Limb (tissue), 2 donors: ENCODE results near the gene UBAP2L.
"Not testable (repeated sequence)": the region's sequence is repeated elsewhere in the genome, so short reads cannot be mapped to it uniquely, and the experiment has no call there.

Experiments used
- DNase-seq, 2 donors: peaks; one replicate each; pipeline ENCODE4 v3.0.0-alpha.2; 2016; ENCODE audit errors: extremely low spot score in 2 of 2

Gene UBAP2L

GRCh38 chr1:154309136-154309535 lies 88.4 kb downstream of the UBAP2L start:
- DNase-seq: not testable (repeated sequence)

- not testable (repeated sequence) for DNase-seq
Measured at GRCh38 chr1:154312229-154313065, 91.7 kb downstream of the UBAP2L start.

GRCh38 chr1:154313066-154313356 lies 92.3 kb downstream of the UBAP2L start:
- DNase-seq: no peak

GRCh38 chr1:154314226-154314625 lies 93.5 kb downstream of the UBAP2L start:
- DNase-seq: not testable (repeated sequence)

GRCh38 chr1:154316704-154317103 lies 95.9 kb downstream of the UBAP2L start:
- DNase-seq: no peak

- no peak for DNase-seq
Measured at GRCh38 chr1:154318386-154318785, 97.6 kb downstream of the UBAP2L start.
